Vagina (tissue), 2 donors: Measurements from ENCODE around the gene OR2H1.

Experiments used
- POLR2A ChIP-seq, 2 donors: fragments of 450-650 bp; IDR thresholded peaks; one replicate each; pipeline ENCODE4 v1.6.1; 2017; ENCODE audit warnings: antibody characterized with exemption in 2 of 2, mild to moderate bottlenecking in 2 of 2, moderate library complexity in 2 of 2
- POLR2AphosphoS5 ChIP-seq, 2 donors: sonication (generic); formaldehyde crosslinking; IDR thresholded peaks; one replicate each; pipeline ENCODE4 v1.9.0; 2017; ENCODE audit warnings: antibody characterized with exemption in 2 of 2, mild to moderate bottlenecking in 2 of 2, low read depth in 1 of 2; ENCODE audit not compliant: insufficient read depth in 1 of 2
- TF ChIP-seq, protein P1 (sequence below), 3 experiments: fragments of 450-650 bp in 2 of 3; fragments of 200-600 bp in 1 of 3; sonication (generic) in 1 of 3; IDR thresholded peaks; one replicate each; pipeline ENCODE4 v1.5.1; 2017 to 2019; ENCODE audit warnings: antibody characterized with exemption in 3 of 3, mild to moderate bottlenecking in 2 of 3, moderate library complexity in 2 of 3

DNA sequence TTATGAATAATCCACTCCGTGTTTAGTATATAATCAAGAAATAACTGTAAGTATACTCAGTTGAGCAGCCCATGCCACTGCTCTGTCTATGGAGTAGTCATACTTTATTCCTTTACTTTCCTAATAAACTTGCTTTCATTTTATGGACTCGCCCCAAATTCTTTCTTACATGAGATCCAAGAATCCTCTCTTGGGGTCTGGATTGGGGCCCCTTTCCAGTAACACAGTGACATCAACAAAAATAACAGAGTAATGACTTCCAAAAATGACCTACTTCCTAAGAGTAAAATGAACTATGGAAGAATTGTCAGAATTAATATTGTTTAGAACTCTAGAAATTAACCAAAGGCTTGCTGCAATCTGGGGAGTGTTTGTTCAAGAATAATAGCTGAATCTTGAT lies 8.8 kb downstream of the OR2H1 start:
- TF ChIP-seq POLR2A (IDR thresholded peaks at IDR 0.05) (no peak), POLR2AphosphoS5 (IDR thresholded peaks at IDR 0.05; ENCODE audit: insufficient read depth in 1 of 2, low read depth in 1 of 2) (no peak)
- TF ChIP-seq, protein P1, sequence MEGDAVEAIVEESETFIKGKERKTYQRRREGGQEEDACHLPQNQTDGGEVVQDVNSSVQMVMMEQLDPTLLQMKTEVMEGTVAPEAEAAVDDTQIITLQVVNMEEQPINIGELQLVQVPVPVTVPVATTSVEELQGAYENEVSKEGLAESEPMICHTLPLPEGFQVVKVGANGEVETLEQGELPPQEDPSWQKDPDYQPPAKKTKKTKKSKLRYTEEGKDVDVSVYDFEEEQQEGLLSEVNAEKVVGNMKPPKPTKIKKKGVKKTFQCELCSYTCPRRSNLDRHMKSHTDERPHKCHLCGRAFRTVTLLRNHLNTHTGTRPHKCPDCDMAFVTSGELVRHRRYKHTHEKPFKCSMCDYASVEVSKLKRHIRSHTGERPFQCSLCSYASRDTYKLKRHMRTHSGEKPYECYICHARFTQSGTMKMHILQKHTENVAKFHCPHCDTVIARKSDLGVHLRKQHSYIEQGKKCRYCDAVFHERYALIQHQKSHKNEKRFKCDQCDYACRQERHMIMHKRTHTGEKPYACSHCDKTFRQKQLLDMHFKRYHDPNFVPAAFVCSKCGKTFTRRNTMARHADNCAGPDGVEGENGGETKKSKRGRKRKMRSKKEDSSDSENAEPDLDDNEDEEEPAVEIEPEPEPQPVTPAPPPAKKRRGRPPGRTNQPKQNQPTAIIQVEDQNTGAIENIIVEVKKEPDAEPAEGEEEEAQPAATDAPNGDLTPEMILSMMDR (IDR thresholded peaks at IDR 0.05): no peak
